Parathyroid adenoma (tissue), 2 donors: ENCODE results near the gene PLEKHJ1.

Experiments
- H2AFZ ChIP-seq: fragments of 300-600 bp; sonication (generic); one replicate; pipeline ENCODE4 v1.7.0; 2017; ENCODE audit warnings: antibody characterized with exemption, mild to moderate bottlenecking
- H3K27ac ChIP-seq: fragments of 300-600 bp; sonication (generic); one replicate; pipeline ENCODE4 v1.7.0; 2017
- H3K27me3 ChIP-seq: fragments of 300-600 bp; sonication (generic); one replicate; pipeline ENCODE4 v1.7.0; 2017; ENCODE audit warnings: low read length; ENCODE audit not compliant: control insufficient read depth, insufficient read depth
- H3K36me3 ChIP-seq: fragments of 300-600 bp; sonication (generic); one replicate; pipeline ENCODE4 v1.7.0; 2017; ENCODE audit warnings: low read length; ENCODE audit not compliant: control insufficient read depth, insufficient read depth
- H3K4me1 ChIP-seq: fragments of 300-600 bp; sonication (generic); one replicate; pipeline ENCODE4 v1.7.0; 2017; ENCODE audit warnings: control low read depth
- H3K4me2 ChIP-seq: fragments of 300-600 bp; sonication (generic); one replicate; pipeline ENCODE4 v1.7.0; 2017; ENCODE audit warnings: low read length
- H3K4me3 ChIP-seq: fragments of 300-600 bp; sonication (generic); one replicate; pipeline ENCODE4 v1.7.0; 2017; ENCODE audit warnings: low read depth, low read length
- H3K79me2 ChIP-seq: fragments of 300-600 bp; sonication (generic); one replicate; pipeline ENCODE4 v1.7.0; 2017; ENCODE audit warnings: control low read depth
- H3K9ac ChIP-seq: fragments of 300-600 bp; sonication (generic); one replicate; pipeline ENCODE4 v1.7.0; 2017; ENCODE audit warnings: mild to moderate bottlenecking
- H3K9me3 ChIP-seq: fragments of 300-600 bp; sonication (generic); one replicate; pipeline ENCODE4 v1.7.0; 2017; ENCODE audit warnings: low read length; ENCODE audit not compliant: control insufficient read depth
- TF ChIP-seq, protein P1 (sequence below): fragments of 300-600 bp; sonication (generic); IDR thresholded peaks from one replicate; pipeline ENCODE4 v1.7.0; 2017; ENCODE audit warnings: antibody characterized with exemption, mild to moderate bottlenecking
- donor health status: primary hyperparathyroidism.

PLEKHJ1 gene

GRCh38 chr19:2268861-2269243 is 32.7 kb upstream of the PLEKHJ1 start:
- Histone ChIP-seq H3K36me3 (no peaks in the 10 kb centered on the region), H3K4me1 (peaks cover 13% of the 10 kb centered on the region), H3K4me2 (peak overlapping the region; percentile 88), H2AFZ (peak overlapping the region; percentile 69), H3K9me3 (no peaks in the 10 kb centered on the region), H3K9ac (no peak overlapping the region), H3K79me2 (peaks cover 24% of the 10 kb centered on the region), H3K27me3 (no peaks in the 10 kb centered on the region), H3K27ac (peak overlapping the region; percentile 98), H3K4me3 (peak overlapping the region; percentile 81)
- TF ChIP-seq, protein P1, sequence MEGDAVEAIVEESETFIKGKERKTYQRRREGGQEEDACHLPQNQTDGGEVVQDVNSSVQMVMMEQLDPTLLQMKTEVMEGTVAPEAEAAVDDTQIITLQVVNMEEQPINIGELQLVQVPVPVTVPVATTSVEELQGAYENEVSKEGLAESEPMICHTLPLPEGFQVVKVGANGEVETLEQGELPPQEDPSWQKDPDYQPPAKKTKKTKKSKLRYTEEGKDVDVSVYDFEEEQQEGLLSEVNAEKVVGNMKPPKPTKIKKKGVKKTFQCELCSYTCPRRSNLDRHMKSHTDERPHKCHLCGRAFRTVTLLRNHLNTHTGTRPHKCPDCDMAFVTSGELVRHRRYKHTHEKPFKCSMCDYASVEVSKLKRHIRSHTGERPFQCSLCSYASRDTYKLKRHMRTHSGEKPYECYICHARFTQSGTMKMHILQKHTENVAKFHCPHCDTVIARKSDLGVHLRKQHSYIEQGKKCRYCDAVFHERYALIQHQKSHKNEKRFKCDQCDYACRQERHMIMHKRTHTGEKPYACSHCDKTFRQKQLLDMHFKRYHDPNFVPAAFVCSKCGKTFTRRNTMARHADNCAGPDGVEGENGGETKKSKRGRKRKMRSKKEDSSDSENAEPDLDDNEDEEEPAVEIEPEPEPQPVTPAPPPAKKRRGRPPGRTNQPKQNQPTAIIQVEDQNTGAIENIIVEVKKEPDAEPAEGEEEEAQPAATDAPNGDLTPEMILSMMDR, result no peak

- TF ChIP-seq, protein P1, result no peak
- H2AFZ ChIP-seq, result peak overlapping the region; percentile 69
- H3K36me3 ChIP-seq, result no peaks in the 10 kb centered on the region
- H3K9me3 ChIP-seq, result no peaks in the 10 kb centered on the region
- H3K27ac ChIP-seq, result no peak overlapping the region
- H3K79me2 ChIP-seq, result peaks cover 24% of the 10 kb centered on the region
- H3K4me1 ChIP-seq, result peaks cover 12% of the 10 kb centered on the region
- peak overlapping the region; percentile 88 for H3K4me2 ChIP-seq
- no peaks in the 10 kb centered on the region for H3K27me3 ChIP-seq
- H3K4me3 ChIP-seq, result peak overlapping the region; percentile 81
- no peak overlapping the region for H3K9ac ChIP-seq
These were observed 32.3 kb upstream of the PLEKHJ1 start for GRCh38 chr19:2268480-2268830.

GRCh38 chr19:2266183-2266993 is 30.3 kb upstream of the PLEKHJ1 start:
- Histone ChIP-seq H3K27me3 (no peaks in the 10 kb centered on the region), H3K4me3 (no peak overlapping the region), H3K4me2 (no peak overlapping the region), H3K4me1 (peaks cover 2% of the 10 kb centered on the region), H3K27ac (no peak overlapping the region), H3K9me3 (no peaks in the 10 kb centered on the region), H2AFZ (peak overlapping the region; percentile 41), H3K9ac (no peak overlapping the region), H3K36me3 (no peaks in the 10 kb centered on the region), H3K79me2 (peaks cover 19% of the 10 kb centered on the region)
- TF ChIP-seq, protein P1, result no peak

DNA sequence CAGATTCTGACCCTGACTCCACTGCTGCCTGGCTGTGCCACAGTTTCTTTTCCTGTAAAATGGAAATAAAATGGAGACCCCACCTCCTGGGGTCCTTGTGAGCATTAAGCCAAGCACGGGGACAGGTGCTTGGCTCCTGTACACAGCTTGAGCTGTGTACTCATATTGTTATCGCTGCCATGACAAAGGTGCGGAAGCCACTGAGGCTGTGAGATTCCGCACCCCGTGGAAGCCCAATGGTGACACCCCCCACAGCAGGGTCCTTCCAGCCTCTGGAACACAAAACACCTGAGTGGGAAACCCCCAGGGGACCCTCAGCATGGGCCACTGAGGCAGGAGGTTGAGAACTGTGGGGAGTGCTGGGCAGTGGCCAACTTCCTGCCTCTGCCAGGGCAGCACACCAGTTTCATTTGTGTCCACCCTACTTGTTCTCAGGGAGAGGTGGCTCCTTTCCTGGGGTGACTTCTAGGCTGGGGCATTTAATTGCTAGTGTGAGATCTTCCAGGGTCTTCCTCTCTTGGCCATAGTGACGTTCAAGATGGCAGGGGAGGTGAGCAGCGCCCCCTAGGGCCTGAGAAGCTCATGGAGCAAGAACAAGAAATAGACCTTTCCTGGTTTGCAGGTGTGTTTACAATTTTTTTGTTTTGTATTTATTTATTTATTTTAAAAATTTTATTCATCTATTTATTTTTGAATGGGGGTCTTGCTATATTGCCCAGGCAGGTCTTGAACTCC is 25.5 kb upstream of the PLEKHJ1 start:
- H2AFZ ChIP-seq, result no peak overlapping the region
- H3K4me1 ChIP-seq, result no peaks in the 10 kb centered on the region
- H3K79me2 ChIP-seq, result no peaks in the 10 kb centered on the region
- no peak overlapping the region for H3K4me3 ChIP-seq
- no peaks in the 10 kb centered on the region for H3K36me3 ChIP-seq
- H3K9ac ChIP-seq, result no peak overlapping the region
- TF ChIP-seq, protein P1, result no peak
- H3K27me3 ChIP-seq, result no peaks in the 10 kb centered on the region
- H3K9me3 ChIP-seq, result no peaks in the 10 kb centered on the region
- no peak overlapping the region for H3K4me2 ChIP-seq
- no peak overlapping the region for H3K27ac ChIP-seq
